ENCODE results near the gene INPP5A. TPM values are rescaled to one million over a fixed set of nuclear protein-coding genes. Genes with fewer than 3 reads are reported as not detected.

Gene INPP5A
- total RNA-seq, 1 experiment from 2014 or later = 16.6 TPM

DNA sequence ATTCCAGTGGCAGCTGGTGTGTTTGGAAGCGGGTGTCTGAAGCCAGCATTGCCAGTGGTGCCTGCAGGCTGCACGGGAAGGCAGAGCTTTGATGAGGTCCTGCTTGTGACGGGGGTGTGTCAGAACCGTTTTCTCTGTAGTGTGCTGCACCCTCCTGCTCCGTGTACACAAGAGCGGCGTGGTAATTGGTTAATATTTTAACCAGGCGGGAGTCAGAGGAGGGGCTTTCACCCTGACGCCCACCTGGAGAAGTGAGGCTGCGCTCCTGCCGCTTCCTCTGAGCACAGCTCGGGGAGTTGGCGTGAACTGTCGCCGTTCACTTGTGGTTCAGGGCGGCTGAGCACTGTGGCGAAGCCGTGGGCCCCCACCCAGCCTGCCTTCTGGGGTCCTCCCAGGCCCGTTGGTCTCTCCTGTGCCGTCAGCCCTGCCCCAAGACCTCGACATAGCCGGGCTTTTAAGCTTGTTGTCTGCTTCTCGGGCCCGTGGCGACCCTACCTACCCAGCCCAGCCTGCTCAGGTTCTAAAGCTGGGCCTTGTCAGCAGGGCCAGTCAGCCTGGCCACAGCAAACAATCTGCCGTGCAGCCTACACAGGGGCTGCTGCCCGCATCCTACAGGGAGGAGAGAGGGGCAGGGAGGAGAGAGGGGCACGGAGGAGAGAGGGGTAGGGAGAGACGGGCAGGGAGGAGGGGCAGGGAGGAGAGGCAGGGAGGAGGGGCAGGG lies 236.8 kb downstream of the INPP5A start:
- TF ChIP-seq, protein P1, sequence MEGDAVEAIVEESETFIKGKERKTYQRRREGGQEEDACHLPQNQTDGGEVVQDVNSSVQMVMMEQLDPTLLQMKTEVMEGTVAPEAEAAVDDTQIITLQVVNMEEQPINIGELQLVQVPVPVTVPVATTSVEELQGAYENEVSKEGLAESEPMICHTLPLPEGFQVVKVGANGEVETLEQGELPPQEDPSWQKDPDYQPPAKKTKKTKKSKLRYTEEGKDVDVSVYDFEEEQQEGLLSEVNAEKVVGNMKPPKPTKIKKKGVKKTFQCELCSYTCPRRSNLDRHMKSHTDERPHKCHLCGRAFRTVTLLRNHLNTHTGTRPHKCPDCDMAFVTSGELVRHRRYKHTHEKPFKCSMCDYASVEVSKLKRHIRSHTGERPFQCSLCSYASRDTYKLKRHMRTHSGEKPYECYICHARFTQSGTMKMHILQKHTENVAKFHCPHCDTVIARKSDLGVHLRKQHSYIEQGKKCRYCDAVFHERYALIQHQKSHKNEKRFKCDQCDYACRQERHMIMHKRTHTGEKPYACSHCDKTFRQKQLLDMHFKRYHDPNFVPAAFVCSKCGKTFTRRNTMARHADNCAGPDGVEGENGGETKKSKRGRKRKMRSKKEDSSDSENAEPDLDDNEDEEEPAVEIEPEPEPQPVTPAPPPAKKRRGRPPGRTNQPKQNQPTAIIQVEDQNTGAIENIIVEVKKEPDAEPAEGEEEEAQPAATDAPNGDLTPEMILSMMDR (IDR thresholded peaks at IDR 0.05; ENCODE audit: unreplicated experiment) = no peak
- H3K4me1 Mint-ChIP-seq (ENCODE audit: low read depth, unreplicated experiment) = no peaks in the 10 kb centered on the region

GRCh38 chr10:132774902-132775863 lies 237.6 kb downstream of the INPP5A start:
- no peak overlapping the region for H3K27ac Mint-ChIP-seq (ENCODE audit: unreplicated experiment)
- CTCF ChIA-PET = no interaction called here
- no peaks in the 10 kb centered on the region for H3K27me3 Mint-ChIP-seq (ENCODE audit: unreplicated experiment)
- no peak for DNase-seq
- intact Hi-C loops (cut with micrococcal nuclease; ENCODE audit: unreplicated experiment) = no loop called here
- H3K9me3 Mint-ChIP-seq (ENCODE audit: low read depth, unreplicated experiment) = no peaks in the 10 kb centered on the region
- no peak overlapping the region for H3K4me3 Mint-ChIP-seq (ENCODE audit: low read depth, unreplicated experiment)
- H3K36me3 Mint-ChIP-seq (ENCODE audit: insufficient read depth, unreplicated experiment) = no peaks in the 10 kb centered on the region
- TF ChIP-seq, protein P1 (IDR thresholded peaks at IDR 0.05; ENCODE audit: unreplicated experiment) = no peak
- no peaks in the 10 kb centered on the region for H3K4me1 Mint-ChIP-seq (ENCODE audit: low read depth, unreplicated experiment)
- BruUV-seq (replicated peaks) = no TSS peak

More for the DNA sequence above, 236.8 kb downstream of the INPP5A start:
- Mint-ChIP-seq H3K36me3 (ENCODE audit: insufficient read depth, unreplicated experiment) (no peaks in the 10 kb centered on the region), H3K9me3 (ENCODE audit: low read depth, unreplicated experiment) (no peaks in the 10 kb centered on the region), H3K27ac (ENCODE audit: unreplicated experiment) (no peak overlapping the region), H3K4me3 (ENCODE audit: low read depth, unreplicated experiment) (no peak overlapping the region), H3K27me3 (ENCODE audit: unreplicated experiment) (no peaks in the 10 kb centered on the region)
- CTCF ChIA-PET = no interaction called here
- intact Hi-C loops (cut with micrococcal nuclease; ENCODE audit: unreplicated experiment) = no loop called here
- DNase-seq = no peak
- BruUV-seq (replicated peaks) = no TSS peak

GRCh38 chr10:132776186-132776585 lies 238.6 kb downstream of the INPP5A start:
- no peak overlapping the region for H3K27ac Mint-ChIP-seq (ENCODE audit: unreplicated experiment)

DNA sequence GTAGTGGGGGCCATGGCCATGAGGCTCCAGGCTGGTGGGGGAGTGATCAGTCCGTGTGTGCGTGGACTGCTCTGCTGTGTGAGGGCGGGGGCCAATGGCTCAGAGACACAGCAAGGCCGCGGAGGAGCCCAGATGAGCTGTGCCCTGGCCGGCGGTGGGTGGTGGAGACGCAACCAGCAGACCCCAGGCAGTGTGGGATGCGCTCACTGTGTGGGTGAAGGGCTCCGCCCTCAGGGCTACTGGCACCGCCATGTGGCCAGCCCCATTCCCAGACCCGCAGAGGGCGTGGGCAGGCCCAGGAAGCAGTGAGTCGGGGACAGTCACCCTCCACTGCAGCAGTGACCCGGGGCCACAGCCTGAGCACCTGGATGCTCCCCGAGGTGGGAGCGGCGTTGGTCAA lies 239.2 kb downstream of the INPP5A start:
- no peaks in the 10 kb centered on the region for H3K4me1 Mint-ChIP-seq (ENCODE audit: low read depth, unreplicated experiment)
- H3K36me3 Mint-ChIP-seq (ENCODE audit: insufficient read depth, unreplicated experiment) = no peaks in the 10 kb centered on the region
- no peak overlapping the region for H3K4me3 Mint-ChIP-seq (ENCODE audit: low read depth, unreplicated experiment)
- no peaks in the 10 kb centered on the region for H3K9me3 Mint-ChIP-seq (ENCODE audit: low read depth, unreplicated experiment)
- CTCF ChIA-PET = no interaction called here
- H3K27me3 Mint-ChIP-seq (ENCODE audit: unreplicated experiment) = no peaks in the 10 kb centered on the region
- intact Hi-C loops (cut with micrococcal nuclease; ENCODE audit: unreplicated experiment) = no loop called here
- H3K27ac Mint-ChIP-seq (ENCODE audit: unreplicated experiment) = no peak overlapping the region
- no peak for DNase-seq
- TF ChIP-seq, protein P1 (IDR thresholded peaks at IDR 0.05; ENCODE audit: unreplicated experiment) = no peak
- BruUV-seq (replicated peaks) = no TSS peak

More at GRCh38 chr10:132776186-132776585, 238.6 kb downstream of the INPP5A start:
- no peaks in the 10 kb centered on the region for H3K36me3 Mint-ChIP-seq (ENCODE audit: insufficient read depth, unreplicated experiment)
- no peaks in the 10 kb centered on the region for H3K9me3 Mint-ChIP-seq (ENCODE audit: low read depth, unreplicated experiment)
- CTCF ChIA-PET = no interaction called here
- no peak overlapping the region for H3K4me3 Mint-ChIP-seq (ENCODE audit: low read depth, unreplicated experiment)
- DNase-seq = no peak
- intact Hi-C loops (cut with micrococcal nuclease; ENCODE audit: unreplicated experiment) = no loop called here
- BruUV-seq (replicated peaks) = no TSS peak
- no peaks in the 10 kb centered on the region for H3K4me1 Mint-ChIP-seq (ENCODE audit: low read depth, unreplicated experiment)
- TF ChIP-seq, protein P1 (IDR thresholded peaks at IDR 0.05; ENCODE audit: unreplicated experiment) = no peak
- no peaks in the 10 kb centered on the region for H3K27me3 Mint-ChIP-seq (ENCODE audit: unreplicated experiment)

Data from Calu3 (cell line).